ENCODE measurements around the gene CDH4. TPM values are rescaled to one million over a fixed set of nuclear protein-coding genes. Genes with fewer than 3 reads are reported as not detected.

The CDH4 gene
- total and polyA plus RNA-seq, 9 of the 15 experiments (the other 6 are each of a cell fraction or from before 2014, with no cell fraction given), result 0.04 TPM; not detected in 8

DNA sequence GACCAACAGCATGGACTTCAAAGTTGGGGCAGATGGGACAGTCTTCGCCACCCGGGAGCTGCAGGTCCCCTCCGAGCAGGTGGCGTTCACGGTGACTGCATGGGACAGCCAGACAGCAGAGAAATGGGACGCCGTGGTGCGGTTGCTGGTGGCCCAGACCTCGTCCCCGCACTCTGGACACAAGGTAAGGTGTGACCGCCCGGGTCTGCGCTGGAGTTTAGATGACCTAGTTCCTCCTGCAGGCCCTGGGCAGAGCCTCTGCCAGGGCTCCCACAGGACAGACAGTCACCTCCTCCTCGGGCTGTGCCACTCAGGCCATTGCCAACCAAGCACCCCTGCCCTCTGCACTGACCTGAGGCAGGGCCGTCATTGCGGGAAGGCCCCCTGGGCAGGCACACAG is 491.5 kb downstream of the CDH4 start:
- ATAC-seq (no peak), FAIRE-seq (no peak), DNase-seq (ENCODE audit: extremely low read depth in 1 of 4, low spot score in 3 of 4) (no peak)
- ChIA-PET CTCF (ENCODE audit: low intra/inter-chr PET ratio) (no interaction called here), POLR2A (no interaction called here)
- intact Hi-C loops (cut with micrococcal nuclease), result no loop called here
- no peaks in the 10 kb centered on the region for H3K79me2 ChIP-seq (ENCODE audit: control insufficient read depth, insufficient read depth, low read length)
- no TSS peak for BruUV-seq (replicated peaks)
- peaks cover 7 to 47% of the 10 kb centered on the region in 2 experiments; a peak in 4 of 5 replicates for H3K27me3 ChIP-seq (ENCODE audit: control insufficient read depth in 2 of 2, insufficient read depth in 2 of 2, low read length in 2 of 2)
- H3K27ac ChIP-seq (ENCODE audit: extremely low read depth, low read depth, low read length), result no peak overlapping the region
- no peak overlapping the region for H3K9ac ChIP-seq (ENCODE audit: insufficient read depth in 1 of 2, low read depth in 2 of 2, low read length in 2 of 2)
- no peaks in the 10 kb centered on the region for H3K36me3 ChIP-seq (ENCODE audit: control insufficient read depth, insufficient read depth, low read length)
- H3K4me3 ChIP-seq, result no peak overlapping the region
- no peak overlapping the region for H3K4me2 ChIP-seq (ENCODE audit: insufficient read depth, low read length)
- in situ Hi-C loops (cut with MboI), result no loop called here
- TF ChIP-seq NELFE (IDR thresholded peaks at IDR 0.05; ENCODE audit: insufficient read depth, insufficient read length) (no peak), RHOXF2B (CRISPR knock-in tag; conservative IDR thresholded peaks at IDR 0.05) (no peak), ZNF766 (CRISPR knock-in tag; conservative IDR thresholded peaks at IDR 0.05) (no peak), DMBX1 (CRISPR knock-in tag; IDR thresholded peaks at IDR 0.05; ENCODE audit: borderline replicate concordance) (no peak)
- TF ChIP-seq, protein P1, sequence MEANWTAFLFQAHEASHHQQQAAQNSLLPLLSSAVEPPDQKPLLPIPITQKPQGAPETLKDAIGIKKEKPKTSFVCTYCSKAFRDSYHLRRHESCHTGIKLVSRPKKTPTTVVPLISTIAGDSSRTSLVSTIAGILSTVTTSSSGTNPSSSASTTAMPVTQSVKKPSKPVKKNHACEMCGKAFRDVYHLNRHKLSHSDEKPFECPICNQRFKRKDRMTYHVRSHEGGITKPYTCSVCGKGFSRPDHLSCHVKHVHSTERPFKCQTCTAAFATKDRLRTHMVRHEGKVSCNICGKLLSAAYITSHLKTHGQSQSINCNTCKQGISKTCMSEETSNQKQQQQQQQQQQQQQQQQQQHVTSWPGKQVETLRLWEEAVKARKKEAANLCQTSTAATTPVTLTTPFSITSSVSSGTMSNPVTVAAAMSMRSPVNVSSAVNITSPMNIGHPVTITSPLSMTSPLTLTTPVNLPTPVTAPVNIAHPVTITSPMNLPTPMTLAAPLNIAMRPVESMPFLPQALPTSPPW (CRISPR knock-in tag; IDR thresholded peaks at IDR 0.05), result no peak
- TF ChIP-seq, protein P2, sequence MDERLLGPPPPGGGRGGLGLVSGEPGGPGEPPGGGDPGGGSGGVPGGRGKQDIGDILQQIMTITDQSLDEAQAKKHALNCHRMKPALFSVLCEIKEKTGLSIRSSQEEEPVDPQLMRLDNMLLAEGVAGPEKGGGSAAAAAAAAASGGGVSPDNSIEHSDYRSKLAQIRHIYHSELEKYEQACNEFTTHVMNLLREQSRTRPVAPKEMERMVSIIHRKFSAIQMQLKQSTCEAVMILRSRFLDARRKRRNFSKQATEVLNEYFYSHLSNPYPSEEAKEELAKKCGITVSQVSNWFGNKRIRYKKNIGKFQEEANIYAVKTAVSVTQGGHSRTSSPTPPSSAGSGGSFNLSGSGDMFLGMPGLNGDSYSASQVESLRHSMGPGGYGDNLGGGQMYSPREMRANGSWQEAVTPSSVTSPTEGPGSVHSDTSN (CRISPR knock-in tag; IDR thresholded peaks at IDR 0.05; ENCODE audit: low read depth), result no peak
- TF ChIP-seq, protein P2 (tag; conservative IDR thresholded peaks at IDR 0.05; ENCODE audit: low read depth), result no peak
- TF ChIP-seq, protein P3, sequence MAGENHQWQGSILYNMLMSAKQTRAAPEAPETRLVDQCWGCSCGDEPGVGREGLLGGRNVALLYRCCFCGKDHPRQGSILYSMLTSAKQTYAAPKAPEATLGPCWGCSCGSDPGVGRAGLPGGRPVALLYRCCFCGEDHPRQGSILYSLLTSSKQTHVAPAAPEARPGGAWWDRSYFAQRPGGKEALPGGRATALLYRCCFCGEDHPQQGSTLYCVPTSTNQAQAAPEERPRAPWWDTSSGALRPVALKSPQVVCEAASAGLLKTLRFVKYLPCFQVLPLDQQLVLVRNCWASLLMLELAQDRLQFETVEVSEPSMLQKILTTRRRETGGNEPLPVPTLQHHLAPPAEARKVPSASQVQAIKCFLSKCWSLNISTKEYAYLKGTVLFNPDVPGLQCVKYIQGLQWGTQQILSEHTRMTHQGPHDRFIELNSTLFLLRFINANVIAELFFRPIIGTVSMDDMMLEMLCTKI (IDR thresholded peaks at IDR 0.05; ENCODE audit: partially characterized antibody), result no peak
- WGBS (ENCODE audit: insufficient coverage, low coverage, missing lambda C conversion rate), result 0% methylated on average over 12 of the region's 16 CpGs
- peaks cover 3% of the 10 kb centered on the region; the same call in 1 of the 2 replicates for H4K20me1 ChIP-seq (replicated peaks; ENCODE audit: control insufficient read depth, insufficient read depth, low read length)
- no peaks in the 10 kb centered on the region for H3K4me1 ChIP-seq (replicated peaks in 1 of 2; ENCODE audit: control insufficient read depth in 2 of 2, insufficient read depth in 2 of 2, low read length in 2 of 2)
- no peaks in the 10 kb centered on the region for H3K9me3 ChIP-seq (replicated peaks; ENCODE audit: control insufficient read depth, insufficient read depth, low read depth, low read length)
- no peaks in the 10 kb centered on the region for H3K9me1 ChIP-seq (ENCODE audit: control insufficient read depth, insufficient read depth, low read length)
- H2AFZ ChIP-seq (ENCODE audit: low read depth, low read length), result no peak overlapping the region
